ENCODE data around the gene FBXL12. TPM values are rescaled to one million over a fixed set of nuclear protein-coding genes. Genes with fewer than 3 reads are reported as not detected.
"Not testable (repeated sequence)": the region's sequence is repeated elsewhere in the genome, so short reads cannot be mapped to it uniquely, and the experiment has no call there.

Gene FBXL12
- polyA plus RNA-seq, 1 experiment: 23.6 TPM

DNA sequence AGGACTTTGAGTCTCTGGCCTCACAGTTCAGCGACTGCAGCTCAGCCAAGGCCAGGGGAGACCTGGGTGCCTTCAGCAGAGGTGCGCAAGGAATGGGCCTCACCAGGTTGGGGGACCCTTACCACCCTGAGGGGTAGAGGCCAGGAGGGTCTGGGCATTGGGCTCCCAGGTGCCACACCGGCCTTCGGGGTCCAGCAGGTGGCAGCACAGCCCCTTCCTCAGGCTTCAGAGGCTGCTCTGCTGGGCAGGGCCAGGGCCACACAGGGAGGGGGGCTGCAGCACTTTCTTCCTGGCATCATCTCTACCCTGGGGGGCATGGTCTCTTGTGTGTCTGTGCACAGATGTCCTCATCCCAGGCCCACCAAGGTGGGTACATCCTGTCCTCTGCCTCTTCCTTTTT lies 29.2 kb upstream of the FBXL12 start:
- no peak overlapping the region for H3K4me3 ChIP-seq (ENCODE audit: low read depth, low read length)
- no peaks in the 10 kb centered on the region for H3K27me3 ChIP-seq (ENCODE audit: control insufficient read depth, insufficient read depth, low read length)
- CTCF ChIA-PET: interaction anchor here (0.8 to 1.3 kb wide), 6 partner anchors 11 to 220 kb away, joined by 3 to 13 read pairs (median 5); partner anchors contain the start of genes PIN1 and UBL5
- no peak for DNase-seq (ENCODE audit: low read depth, low spot score)
- H3K9me3 ChIP-seq (ENCODE audit: control insufficient read depth, insufficient read depth, low read length): no peaks in the 10 kb centered on the region; the same call in 1 of the 2 replicates
- TF ChIP-seq, protein P1, sequence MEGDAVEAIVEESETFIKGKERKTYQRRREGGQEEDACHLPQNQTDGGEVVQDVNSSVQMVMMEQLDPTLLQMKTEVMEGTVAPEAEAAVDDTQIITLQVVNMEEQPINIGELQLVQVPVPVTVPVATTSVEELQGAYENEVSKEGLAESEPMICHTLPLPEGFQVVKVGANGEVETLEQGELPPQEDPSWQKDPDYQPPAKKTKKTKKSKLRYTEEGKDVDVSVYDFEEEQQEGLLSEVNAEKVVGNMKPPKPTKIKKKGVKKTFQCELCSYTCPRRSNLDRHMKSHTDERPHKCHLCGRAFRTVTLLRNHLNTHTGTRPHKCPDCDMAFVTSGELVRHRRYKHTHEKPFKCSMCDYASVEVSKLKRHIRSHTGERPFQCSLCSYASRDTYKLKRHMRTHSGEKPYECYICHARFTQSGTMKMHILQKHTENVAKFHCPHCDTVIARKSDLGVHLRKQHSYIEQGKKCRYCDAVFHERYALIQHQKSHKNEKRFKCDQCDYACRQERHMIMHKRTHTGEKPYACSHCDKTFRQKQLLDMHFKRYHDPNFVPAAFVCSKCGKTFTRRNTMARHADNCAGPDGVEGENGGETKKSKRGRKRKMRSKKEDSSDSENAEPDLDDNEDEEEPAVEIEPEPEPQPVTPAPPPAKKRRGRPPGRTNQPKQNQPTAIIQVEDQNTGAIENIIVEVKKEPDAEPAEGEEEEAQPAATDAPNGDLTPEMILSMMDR (IDR thresholded peaks at IDR 0.05; ENCODE audit: low read depth, low read length): peak; percentile 49
- H3K27ac ChIP-seq (ENCODE audit: low read depth, low read length): no peak overlapping the region
- POLR2A ChIA-PET: no interaction called here

DNA sequence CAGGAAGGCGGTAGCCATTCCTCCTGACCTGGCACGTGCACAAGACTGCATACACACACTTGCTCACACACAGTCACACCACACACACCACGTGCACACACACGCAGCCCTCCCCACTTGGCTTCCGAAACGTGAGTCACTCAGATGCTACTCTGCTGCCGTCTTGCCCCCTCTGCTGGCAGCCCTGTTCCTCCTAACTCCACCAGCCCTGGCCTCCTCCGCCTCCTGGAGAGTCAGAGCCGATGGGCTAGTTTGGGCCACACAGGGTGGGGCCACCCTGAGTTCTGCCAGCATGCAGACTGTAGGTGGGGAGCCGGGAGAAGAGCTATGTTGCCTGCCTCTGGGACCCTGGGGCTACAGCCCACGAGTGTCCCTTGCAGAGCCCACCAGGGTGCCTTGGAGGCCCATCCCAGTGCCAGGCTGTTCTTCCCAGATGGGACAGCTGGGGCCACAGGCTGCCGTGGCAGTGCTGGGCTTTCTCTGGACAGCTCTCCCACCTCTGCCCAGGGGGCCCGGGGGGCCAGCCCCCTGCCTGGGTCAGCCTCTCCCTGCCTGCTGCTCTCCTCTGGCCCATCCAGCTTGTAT lies 28.3 kb upstream of the FBXL12 start:
- no peak overlapping the region for H3K4me3 ChIP-seq (ENCODE audit: low read depth, low read length)
- ChIA-PET CTCF (interaction anchor here (0.6 to 1.3 kb wide), 13 partner anchors 10 to 228 kb away, joined by 3 to 13 read pairs (median 4); partner anchors contain the start of genes PIN1 and UBL5), POLR2A (no interaction called here)
- no peaks in the 10 kb centered on the region; the same call in 1 of the 2 replicates for H3K9me3 ChIP-seq (ENCODE audit: control insufficient read depth, insufficient read depth, low read length)
- H3K27ac ChIP-seq (ENCODE audit: low read depth, low read length): peak overlapping the region; percentile 82
- peak; percentile 90 for DNase-seq (ENCODE audit: low read depth, low spot score)
- no peaks in the 10 kb centered on the region for H3K27me3 ChIP-seq (ENCODE audit: control insufficient read depth, insufficient read depth, low read length)
- TF ChIP-seq, protein P1 (IDR thresholded peaks at IDR 0.05; ENCODE audit: low read depth, low read length): peak; percentile 89

DNA sequence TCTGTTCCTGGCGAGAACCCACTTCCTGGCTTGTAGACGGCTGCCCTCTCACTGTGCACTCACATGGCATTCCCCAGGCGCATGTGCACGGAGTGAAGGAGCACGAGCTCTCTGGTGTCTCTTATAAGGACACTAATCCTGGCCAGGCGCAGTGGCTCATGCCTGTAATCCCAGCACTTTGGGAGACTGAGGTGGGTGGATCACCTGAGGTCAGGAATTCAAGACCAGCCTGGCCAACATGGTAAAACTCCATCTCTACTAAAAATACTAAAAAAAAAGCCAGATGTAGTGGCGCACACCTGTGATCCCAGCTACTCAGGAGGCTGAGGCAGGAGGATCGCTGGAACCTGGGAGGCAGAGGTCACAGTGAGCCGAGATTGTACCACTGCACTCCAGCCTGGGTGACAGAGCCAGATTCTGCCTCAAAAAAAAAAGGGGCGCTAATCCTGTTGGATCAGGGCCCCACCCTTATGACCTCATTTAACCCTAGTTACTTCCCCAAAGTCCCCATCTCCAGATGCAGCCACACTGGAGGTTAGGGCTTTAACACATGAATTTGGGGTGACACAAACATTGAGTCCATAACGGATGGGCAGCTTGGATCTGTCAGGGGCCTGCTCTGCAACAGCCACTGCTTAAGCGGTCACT lies 24.9 kb upstream of the FBXL12 start:
- POLR2A ChIA-PET: not testable (repeated sequence)

DNA sequence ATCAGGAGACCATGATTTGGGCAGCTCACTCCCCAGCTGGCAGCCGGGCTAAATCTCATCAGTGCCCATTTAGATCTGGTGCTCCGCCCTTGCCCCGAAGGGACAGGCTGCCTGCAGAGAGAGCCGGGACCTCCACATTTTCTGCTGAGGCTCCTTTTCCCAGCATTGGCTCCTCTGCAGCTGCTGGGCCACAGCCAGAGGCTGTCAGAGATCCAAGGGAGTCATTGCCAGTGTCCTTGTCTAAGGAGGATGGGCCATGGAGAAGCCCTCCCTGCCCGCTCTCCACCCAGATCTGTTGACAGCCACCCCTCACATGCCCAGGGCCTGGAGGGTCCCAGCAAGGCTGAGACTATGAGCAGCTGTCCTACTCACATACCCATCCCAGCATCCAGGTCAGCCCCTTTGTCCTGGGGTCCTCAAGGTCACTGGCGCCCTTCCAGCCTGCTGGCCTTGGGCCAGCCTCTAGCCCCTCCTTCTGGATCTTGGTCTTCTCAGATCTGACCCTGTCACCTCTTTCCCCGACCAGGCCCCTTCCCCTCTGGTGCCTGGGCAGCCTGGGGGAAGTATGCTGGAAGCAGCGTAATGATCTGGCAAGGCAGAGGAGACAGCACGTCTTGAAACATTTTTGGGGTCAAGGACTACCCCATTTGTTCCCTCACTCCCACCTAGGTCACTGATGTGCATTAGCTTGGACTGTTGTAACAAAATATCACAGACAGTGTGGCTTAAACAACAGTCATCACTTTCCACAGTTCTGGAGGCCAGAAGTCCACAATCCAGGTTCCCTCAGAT lies 24.2 kb upstream of the FBXL12 start:
- ChIA-PET CTCF (interaction anchor here (0.9 kb wide), 1 partner anchor 8 kb away, joined by 4 read pairs; the partner anchor contains the start of gene PIN1), POLR2A (no interaction called here)
- H3K27me3 ChIP-seq (ENCODE audit: control insufficient read depth, insufficient read depth, low read length): no peaks in the 10 kb centered on the region
- DNase-seq (ENCODE audit: low read depth, low spot score): no peak
- H3K9me3 ChIP-seq (ENCODE audit: control insufficient read depth, insufficient read depth, low read length): no peaks in the 10 kb centered on the region; the same call in 1 of the 2 replicates
- TF ChIP-seq, protein P1 (IDR thresholded peaks at IDR 0.05; ENCODE audit: low read depth, low read length): no peak
- H3K4me3 ChIP-seq (ENCODE audit: low read depth, low read length): no peak overlapping the region
- no peak overlapping the region for H3K27ac ChIP-seq (ENCODE audit: low read depth, low read length)

More for the DNA sequence above, 24.9 kb upstream of the FBXL12 start:
- H3K27me3 ChIP-seq (ENCODE audit: control insufficient read depth, insufficient read depth, low read length); DNase-seq (ENCODE audit: low read depth, low spot score); H3K4me3 ChIP-seq (ENCODE audit: low read depth, low read length); H3K9me3 ChIP-seq (ENCODE audit: control insufficient read depth, insufficient read depth, low read length); H3K27ac ChIP-seq (ENCODE audit: low read depth, low read length): not testable (repeated sequence)
- CTCF ChIA-PET: interaction anchor here (0.9 kb wide), 1 partner anchor 8 kb away, joined by 4 read pairs; the partner anchor contains the start of gene PIN1

DNA sequence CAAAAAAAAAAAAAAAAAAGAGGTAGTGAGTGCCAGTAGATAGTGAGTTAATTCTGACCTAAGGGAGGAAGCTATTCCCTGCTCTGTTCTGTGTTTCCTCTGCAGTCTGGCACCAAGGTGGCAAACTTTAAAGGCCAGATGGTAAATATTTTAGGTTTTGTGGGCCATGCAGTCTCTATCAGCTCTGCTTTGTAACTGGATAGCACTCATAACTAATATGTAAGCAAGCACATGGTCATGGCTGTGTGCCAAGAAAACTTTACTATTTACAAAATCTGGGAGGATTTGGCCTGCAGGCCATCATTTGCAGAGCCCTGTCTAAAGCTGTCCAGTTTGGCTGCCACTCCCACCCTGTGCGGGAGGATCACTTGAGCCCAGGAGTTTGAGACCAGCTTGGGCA lies 20.5 kb upstream of the FBXL12 start:
- no peak overlapping the region for H3K4me3 ChIP-seq (ENCODE audit: low read depth, low read length)
- no peak for DNase-seq (ENCODE audit: low read depth, low spot score)
- no peaks in the 10 kb centered on the region; the same call in 1 of the 2 replicates for H3K9me3 ChIP-seq (ENCODE audit: control insufficient read depth, insufficient read depth, low read length)
- TF ChIP-seq, protein P1 (IDR thresholded peaks at IDR 0.05; ENCODE audit: low read depth, low read length): no peak
- H3K27me3 ChIP-seq (ENCODE audit: control insufficient read depth, insufficient read depth, low read length): no peaks in the 10 kb centered on the region
- POLR2A ChIA-PET: interaction anchor here (0.8 kb wide), 1 partner anchor 13 kb away, joined by 8 read pairs; no protein-coding TSS in a partner anchor
- H3K27ac ChIP-seq (ENCODE audit: low read depth, low read length): no peak overlapping the region
- CTCF ChIA-PET: interaction anchor here (0.5 to 1.0 kb wide), 4 partner anchors 11 to 878 kb away, joined by 3 to 9 read pairs (median 5); partner anchors contain the start of genes DNM2 and UBL5

Measured in AG04450 (cell line).